Upper lobe of left lung (tissue), 6 donors: ENCODE results near the gene POMGNT1. TPM values are rescaled to one million over a fixed set of nuclear protein-coding genes. Genes with fewer than 3 reads are reported as not detected.

ENCODE experiments used
- ATAC-seq, 2 donors: fragments of 200-7000 bp; cut with Tn5 transposase; one replicate each; pipeline ENCODE4 v1.9.1; 2022; ENCODE audit warnings: mild to moderate bottlenecking in 2 of 2, moderate library complexity in 2 of 2; ENCODE audit not compliant: low FRiP score in 2 of 2
- DNase-seq, 2 donors: peaks; one replicate each; pipeline ENCODE4 v3.0.0-alpha.2; 2019 to 2020
- H3K27ac ChIP-seq, 4 donors: fragments of 200-600 bp; sonication (generic); one replicate each; pipeline ENCODE4 v1.5.1; 2016 to 2019
- H3K27me3 ChIP-seq, 4 donors: fragments of 200-600 bp; sonication (generic); one replicate each; pipeline ENCODE4 v1.5.1; 2017 to 2019
- H3K36me3 ChIP-seq, 4 donors: fragments of 200-600 bp; sonication (generic); one replicate each; pipeline ENCODE4 v1.5.1; 2016 to 2019
- H3K4me1 ChIP-seq, 4 donors: fragments of 200-600 bp; sonication (generic); one replicate each; pipeline ENCODE4 v1.5.1; 2018 to 2019
- H3K4me3 ChIP-seq, 4 donors: fragments of 200-600 bp; sonication (generic); one replicate each; pipeline ENCODE4 v1.5.1; 2017 to 2019; ENCODE audit warnings: mild to moderate bottlenecking in 2 of 4, moderate library complexity in 1 of 4
- H3K9me3 ChIP-seq, 4 donors: fragments of 200-600 bp; sonication (generic); one replicate each; pipeline ENCODE4 v1.5.1; 2018 to 2019
- EP300 ChIP-seq, 4 donors: sonication (generic); formaldehyde crosslinking; IDR thresholded peaks; one replicate each; pipeline ENCODE4 v1.5.1; 2017; ENCODE audit warnings: antibody characterized with exemption in 4 of 4, control low read depth in 2 of 4
- POLR2A ChIP-seq, 4 donors: fragments of 450-650 bp; IDR thresholded peaks; one replicate each; pipeline ENCODE4 v1.5.1; 2016 to 2017; ENCODE audit warnings: antibody characterized with exemption in 4 of 4, mild to moderate bottlenecking in 2 of 4
- POLR2AphosphoS5 ChIP-seq, 2 donors: sonication (generic); formaldehyde crosslinking; IDR thresholded peaks; one replicate each; pipeline ENCODE4 v1.5.1; 2017; ENCODE audit warnings: antibody characterized with exemption in 2 of 2
- WGBS, 2 donors: methylation state at CpG; one replicate each; pipeline ENCODE4 v1.1.5; 2017 to 2018; 5-methylcytosine and 5-hydroxymethylcytosine counted together
- total RNA-seq, 6 donors: library from RNA; depleted of rRNA in 4 of 6; stranded (reverse); fragments of >200 nt in 4 of 6; gene quantifications; one replicate each; pipeline versions ENCODE4 v1.1.0 to v1.2.1, GENCODE V29; 2016 to 2021
- TF ChIP-seq, protein P1 (sequence below), 6 experiments: fragments of 450-650 bp in 4 of 6; fragments of 200-600 bp in 2 of 6; sonication (generic) in 2 of 6; IDR thresholded peaks; one replicate each; pipeline ENCODE4 v1.5.1; 2016 to 2019; ENCODE audit warnings: antibody characterized with exemption in 6 of 6
- donor health status: DM: no; HTN: no; CAD: no; lungs with moderate emphysema.
- donor health status: DM: no; HTN: yes; CAD: no; lungs with severe emphysema.

Gene POMGNT1
- total RNA-seq, 6 donors from 2014 or later = 37.7 to 66.7 (median 47.5) TPM

DNA sequence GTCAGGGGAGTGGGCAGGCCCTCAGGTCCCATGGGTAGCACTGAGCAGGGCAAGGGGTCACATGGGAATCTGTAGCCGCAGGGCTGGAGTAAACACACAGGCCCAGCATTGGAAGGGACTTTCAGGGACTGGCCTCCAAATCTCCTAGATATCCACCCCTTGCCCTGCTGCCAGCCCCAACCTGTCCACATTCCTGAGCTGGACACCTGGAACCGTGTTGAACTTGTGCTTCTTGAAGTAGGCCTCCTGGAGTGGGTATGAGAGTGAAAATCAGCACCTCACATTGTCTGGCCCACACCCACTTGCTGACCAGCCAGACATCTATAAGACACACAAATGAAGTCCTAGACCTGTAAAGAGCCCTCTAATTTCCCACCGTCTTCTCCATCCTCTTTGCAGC is 7.7 kb downstream of the POMGNT1 start:
- Histone ChIP-seq H3K27ac (peak overlapping the region in 3 of 4 donors; percentile 2 to 54 (median 32)), H3K27me3 (no peaks in the 10 kb centered on the region), H3K4me3 (no peak overlapping the region), H3K36me3 (peaks cover 5 to 51% (median 40%) of the 10 kb centered on the region in 4 donors), H3K9me3 (no peaks in the 10 kb centered on the region), H3K4me1 (peaks cover 3 to 33% (median 16%) of the 10 kb centered on the region in 4 donors)
- WGBS, 2 donors = 72 to 73% methylated on average over 3 of the region's 3 CpGs
- no peak for DNase-seq
- no peak for ATAC-seq
- TF ChIP-seq, protein P1, sequence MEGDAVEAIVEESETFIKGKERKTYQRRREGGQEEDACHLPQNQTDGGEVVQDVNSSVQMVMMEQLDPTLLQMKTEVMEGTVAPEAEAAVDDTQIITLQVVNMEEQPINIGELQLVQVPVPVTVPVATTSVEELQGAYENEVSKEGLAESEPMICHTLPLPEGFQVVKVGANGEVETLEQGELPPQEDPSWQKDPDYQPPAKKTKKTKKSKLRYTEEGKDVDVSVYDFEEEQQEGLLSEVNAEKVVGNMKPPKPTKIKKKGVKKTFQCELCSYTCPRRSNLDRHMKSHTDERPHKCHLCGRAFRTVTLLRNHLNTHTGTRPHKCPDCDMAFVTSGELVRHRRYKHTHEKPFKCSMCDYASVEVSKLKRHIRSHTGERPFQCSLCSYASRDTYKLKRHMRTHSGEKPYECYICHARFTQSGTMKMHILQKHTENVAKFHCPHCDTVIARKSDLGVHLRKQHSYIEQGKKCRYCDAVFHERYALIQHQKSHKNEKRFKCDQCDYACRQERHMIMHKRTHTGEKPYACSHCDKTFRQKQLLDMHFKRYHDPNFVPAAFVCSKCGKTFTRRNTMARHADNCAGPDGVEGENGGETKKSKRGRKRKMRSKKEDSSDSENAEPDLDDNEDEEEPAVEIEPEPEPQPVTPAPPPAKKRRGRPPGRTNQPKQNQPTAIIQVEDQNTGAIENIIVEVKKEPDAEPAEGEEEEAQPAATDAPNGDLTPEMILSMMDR (IDR thresholded peaks at IDR 0.05) = no peak
- TF ChIP-seq POLR2AphosphoS5 (IDR thresholded peaks at IDR 0.05) (no peak), EP300 (IDR thresholded peaks at IDR 0.05) (no peak), POLR2A (IDR thresholded peaks at IDR 0.05) (no peak)

DNA sequence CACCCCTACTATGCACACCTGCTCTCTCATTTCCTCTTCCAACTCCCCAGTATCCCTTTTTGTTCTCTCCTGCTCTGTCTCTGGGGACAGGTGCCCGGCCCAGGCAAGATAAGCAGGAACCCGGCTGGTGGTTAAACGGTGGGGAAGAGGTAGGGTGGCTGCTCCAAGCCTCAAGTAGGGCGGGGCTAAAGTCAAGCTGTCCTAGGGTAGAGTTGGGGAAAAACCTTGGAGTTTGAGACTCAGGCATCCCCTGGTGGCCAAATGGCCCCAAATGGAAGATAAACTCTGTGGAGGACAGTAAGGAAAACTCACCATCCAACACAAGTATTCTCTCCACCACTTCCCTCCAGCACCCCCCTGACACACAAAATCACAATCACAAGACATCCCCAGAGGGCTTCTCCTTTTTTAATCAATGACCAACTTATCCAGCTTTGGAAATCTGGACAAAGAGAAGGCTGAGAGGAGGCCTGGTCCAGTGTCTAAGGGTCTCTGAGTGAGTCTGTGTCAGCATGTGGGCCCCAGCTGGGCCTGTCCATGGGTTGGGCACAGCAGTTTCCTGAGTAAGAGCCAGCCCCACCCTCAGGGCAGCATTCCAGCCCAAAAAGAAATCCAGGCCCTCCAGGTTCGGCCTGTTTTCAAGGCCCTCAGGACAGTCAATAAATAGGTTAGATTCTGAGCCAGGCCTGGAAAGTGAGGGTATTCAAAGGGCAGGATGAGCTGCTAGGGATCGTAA is 9.8 kb downstream of the POMGNT1 start:
- ATAC-seq (peak; percentile 44 to 47), DNase-seq (no peak)
- WGBS, 2 donors = 63 to 71% methylated on average over 6 of the region's 6 CpGs
- no peak for TF ChIP-seq EP300 (IDR thresholded peaks at IDR 0.05)
- TF ChIP-seq POLR2AphosphoS5 (IDR thresholded peaks at IDR 0.05) = no peak
- TF ChIP-seq, protein P1 (IDR thresholded peaks at IDR 0.05) = no peak
- TF ChIP-seq POLR2A (IDR thresholded peaks at IDR 0.05) = no peak
- H3K36me3 ChIP-seq = peaks cover 2 to 39% (median 28%) of the 10 kb centered on the region in 4 donors
- no peaks in the 10 kb centered on the region for H3K27me3 ChIP-seq
- peaks cover 6 to 40% (median 23%) of the 10 kb centered on the region in 4 donors for H3K4me1 ChIP-seq
- no peak overlapping the region for H3K4me3 ChIP-seq
- H3K27ac ChIP-seq = peak overlapping the region in 3 of 4 donors; percentile 21 to 76 (median 68)
- H3K9me3 ChIP-seq = no peaks in the 10 kb centered on the region

DNA sequence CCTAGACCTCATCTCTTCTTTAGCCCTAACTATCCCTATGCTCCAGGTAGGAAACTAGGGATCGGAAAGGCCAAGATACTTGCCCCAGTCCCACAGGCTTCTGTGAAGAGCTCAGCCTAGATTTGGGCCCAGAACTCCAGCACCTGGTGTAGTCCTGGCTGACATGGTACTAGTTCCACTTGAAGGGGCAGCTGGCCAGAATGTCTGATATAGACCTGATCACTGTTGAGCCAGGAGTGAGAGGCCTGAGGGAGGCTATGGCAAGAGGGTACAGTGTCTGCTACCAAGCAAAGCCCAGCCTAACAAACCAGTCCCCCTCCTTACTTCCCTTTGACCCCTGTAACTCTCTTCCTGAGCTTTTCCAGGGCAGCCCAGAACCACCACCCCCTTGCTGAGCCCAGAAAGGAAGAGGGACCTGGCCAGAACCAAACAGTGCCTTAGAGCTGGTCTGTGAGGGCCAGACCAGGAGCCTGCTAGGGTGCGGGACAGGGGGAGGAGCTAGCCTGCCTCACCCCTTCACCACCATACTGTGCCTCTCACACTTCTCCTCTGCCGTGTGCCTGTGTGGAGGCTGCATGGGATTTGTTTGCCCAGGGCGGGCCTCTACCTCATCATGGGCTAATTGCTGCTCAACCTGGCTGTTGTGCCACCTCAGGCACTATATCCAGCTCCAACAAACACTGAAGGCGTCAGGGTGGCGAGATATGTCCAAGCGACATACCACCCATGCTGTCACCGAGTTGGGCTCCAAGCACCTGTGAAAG is 10.9 kb downstream of the POMGNT1 start:
- Histone ChIP-seq H3K4me3 (no peak overlapping the region), H3K4me1 (peaks cover 16 to 52% (median 33%) of the 10 kb centered on the region in 4 donors), H3K27me3 (no peaks in the 10 kb centered on the region), H3K27ac (peak overlapping the region; percentile 7 to 76 (median 44)), H3K36me3 (peaks cover 0 to 28% (median 17%) of the 10 kb centered on the region in 4 donors), H3K9me3 (no peaks in the 10 kb centered on the region)
- DNase-seq = peak in 1 of 2 donors; percentile 54
- WGBS, 2 donors = 85 to 90% methylated on average over 4 to 8 of the region's 8 CpGs
- peak in 1 of 2 donors; percentile 62 for ATAC-seq
- TF ChIP-seq POLR2A (IDR thresholded peaks at IDR 0.05) = peak in 1 of 4 donors; percentile 16
- no peak for TF ChIP-seq POLR2AphosphoS5 (IDR thresholded peaks at IDR 0.05)

DNA sequence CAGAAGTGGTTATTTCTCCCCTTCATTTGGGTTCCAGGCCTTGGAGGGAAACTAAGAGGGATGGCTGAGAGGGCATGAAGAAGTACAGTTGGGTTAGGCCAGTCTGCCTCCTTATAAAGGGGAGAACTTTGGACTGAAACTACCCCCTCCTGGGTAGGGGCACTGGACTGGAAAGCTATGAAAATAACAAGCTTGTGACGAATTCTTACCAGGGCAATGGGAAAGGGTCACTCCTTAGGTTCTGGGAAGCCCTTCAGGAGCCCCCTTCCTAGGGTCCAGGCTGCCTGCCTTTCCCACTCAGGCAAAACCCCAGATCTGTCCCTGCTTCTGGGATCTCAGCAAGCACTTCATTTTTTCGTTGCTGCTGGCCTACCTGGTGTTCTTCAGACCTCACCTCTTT is 12.2 kb downstream of the POMGNT1 start:
- ATAC-seq (no peak), DNase-seq (no peak)
- peaks cover 19 to 52% (median 35%) of the 10 kb centered on the region in 4 donors for H3K4me1 ChIP-seq
- H3K4me3 ChIP-seq = no peak overlapping the region
- H3K9me3 ChIP-seq = no peaks in the 10 kb centered on the region
- TF ChIP-seq EP300 (IDR thresholded peaks at IDR 0.05) (no peak), POLR2AphosphoS5 (IDR thresholded peaks at IDR 0.05) (no peak), POLR2A (IDR thresholded peaks at IDR 0.05) (no peak)
- TF ChIP-seq, protein P1 (IDR thresholded peaks at IDR 0.05) = no peak
- H3K27ac ChIP-seq = no peak overlapping the region
- H3K36me3 ChIP-seq = peaks cover 0 to 17% (median 6%) of the 10 kb centered on the region in 4 donors
- H3K27me3 ChIP-seq = no peaks in the 10 kb centered on the region
- 80 to 96% methylated on average over 2 of the region's 2 CpGs for WGBS, 2 donors
